CD4-positive, alpha-beta T cell treated with Interleukin-2 at 100 ng/mL for 4 hours (primary cell): Measurements from ENCODE around the gene SERTAD1.
A peak's percentile ranks its signal among the peaks of the same experiment; 100 is the strongest.
"Not testable (repeated sequence)": the region's sequence is repeated elsewhere in the genome, so short reads cannot be mapped to it uniquely, and the experiment has no call there.

Experiments used
- DNase-seq: peaks from one replicate; pipeline ENCODE4 v3.0.0-alpha.2; 2020; ENCODE audit warnings: low spot score

SERTAD1 gene

DNA sequence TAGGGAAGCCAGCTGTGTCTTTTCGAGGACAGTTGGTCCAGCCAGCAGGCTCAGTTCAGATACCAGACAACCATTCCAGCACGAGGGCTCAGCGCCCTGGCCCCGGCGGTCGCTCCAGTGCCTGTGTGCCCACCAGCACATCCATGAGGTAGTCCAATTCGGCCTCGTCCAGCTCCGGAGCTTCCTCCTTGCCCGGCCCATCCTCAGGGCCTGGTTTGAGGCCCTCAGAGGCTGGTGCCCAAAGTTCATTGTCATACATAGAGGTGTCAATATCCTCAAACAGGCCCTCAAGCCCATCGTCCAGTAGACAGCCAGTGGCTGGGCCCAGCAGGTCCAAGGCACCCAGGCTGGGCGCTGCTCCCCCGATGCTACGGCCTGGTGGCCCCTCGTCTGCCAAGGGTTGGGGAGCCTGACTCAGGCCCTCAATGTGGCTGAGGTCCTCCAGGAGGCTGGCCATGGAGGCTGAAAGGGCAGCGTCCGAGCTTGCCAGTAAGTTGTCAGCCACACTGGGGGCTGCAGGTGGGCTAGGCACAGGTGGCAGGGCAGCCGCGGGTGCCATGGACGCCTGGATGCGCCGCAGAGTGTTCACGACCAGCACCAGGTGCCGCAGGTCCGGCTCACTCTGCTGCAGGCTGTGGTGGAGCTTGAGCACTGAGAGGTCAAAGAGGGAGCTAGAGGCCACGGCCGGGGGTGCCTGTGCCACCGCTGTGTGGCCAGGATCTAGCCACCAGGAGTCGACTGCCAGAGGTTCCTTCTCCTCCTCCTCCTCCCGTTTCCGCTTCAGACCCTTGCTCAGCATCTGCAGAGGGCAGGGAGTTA is 2.8 kb downstream of the SERTAD1 start:
- DNase-seq, result no peak

DNA sequence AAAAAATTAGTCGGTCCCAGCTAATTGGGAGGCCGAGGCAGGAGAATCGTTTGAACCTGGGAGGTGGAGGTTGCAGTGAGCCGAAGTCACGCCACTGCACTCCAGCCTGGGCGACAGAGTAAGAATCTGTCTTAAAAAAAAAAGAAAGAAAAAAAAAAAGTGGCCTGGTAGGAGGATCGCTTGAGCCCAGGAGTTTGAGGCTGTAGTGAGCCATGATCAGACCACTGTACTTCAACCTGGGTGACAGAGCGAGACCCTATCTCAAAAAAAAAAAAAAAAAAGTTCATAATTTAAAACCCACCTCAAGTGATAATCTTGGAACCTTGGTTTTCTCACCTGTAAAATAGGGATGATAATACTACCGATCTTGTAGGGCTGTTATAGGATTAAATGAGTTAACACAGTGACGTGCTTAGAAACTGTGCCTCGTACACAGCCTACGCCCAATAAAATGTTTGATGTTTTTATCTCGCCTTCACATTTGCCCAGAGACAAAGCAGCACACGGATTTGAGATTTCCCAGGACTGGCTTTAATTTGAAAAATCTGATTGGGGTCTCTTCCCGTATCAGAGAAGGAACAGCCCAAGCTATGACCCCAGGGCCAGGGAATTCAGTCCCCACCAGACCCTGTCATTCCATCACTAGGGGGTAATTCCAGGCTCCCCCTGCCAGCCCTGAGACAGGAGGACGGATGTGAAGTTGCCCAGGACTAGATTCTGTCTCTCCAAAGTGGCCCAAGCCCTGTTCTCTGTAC is 3.6 kb downstream of the SERTAD1 start:
- no peak for DNase-seq

DNA sequence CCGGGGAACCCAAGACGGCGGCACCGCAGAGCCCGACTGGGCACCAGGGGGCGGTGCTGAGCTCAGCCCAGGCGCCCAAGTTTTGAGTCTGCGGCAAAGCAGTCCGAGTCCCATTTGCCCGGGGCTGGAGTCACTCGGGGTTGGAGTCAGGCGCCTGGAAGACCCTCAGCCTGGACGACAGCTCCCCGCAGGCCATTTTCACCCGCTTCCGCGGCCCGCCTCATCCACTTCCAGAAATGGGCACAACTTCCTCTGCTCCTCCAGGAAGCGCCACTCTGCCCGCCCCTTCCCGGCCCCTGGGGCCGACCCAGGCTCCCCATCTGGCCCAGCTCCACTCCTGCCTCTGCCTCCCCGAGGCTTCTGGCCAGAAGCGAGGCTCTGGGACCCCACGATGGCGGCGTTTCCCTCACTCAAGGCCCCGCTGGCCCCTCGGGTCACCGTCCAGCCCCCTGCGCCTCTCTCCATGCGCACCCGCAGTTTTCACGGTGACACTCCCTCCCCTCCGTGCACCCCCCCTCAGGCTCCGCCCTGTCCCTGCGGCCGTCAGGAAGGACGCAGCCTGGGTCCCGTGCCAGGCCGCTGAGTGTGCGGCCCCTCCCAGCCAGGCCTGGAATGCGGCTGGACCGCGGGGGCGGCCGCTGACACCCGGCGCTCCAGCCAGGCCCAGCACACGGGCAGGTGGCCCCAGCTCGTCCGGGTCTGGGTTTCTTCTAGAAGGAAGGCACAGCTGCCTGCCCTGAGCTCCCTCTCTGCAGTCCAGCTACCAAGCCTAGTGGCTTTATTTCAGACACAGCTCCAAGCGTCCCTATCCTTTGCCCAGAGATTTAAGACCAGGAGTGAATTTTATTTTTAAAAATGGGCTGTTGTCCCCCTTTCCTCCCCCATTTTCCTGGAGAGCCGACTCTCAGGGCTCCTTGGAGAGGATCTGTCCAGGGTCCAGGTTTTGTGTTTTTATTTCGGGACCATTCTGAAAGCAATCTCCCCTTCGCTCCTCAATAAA is 4.7 kb downstream of the SERTAD1 start:
- DNase-seq, result peak; percentile 74

- DNase-seq, result no peak
These were observed 5.4 kb downstream of the SERTAD1 start for GRCh38 chr19:40420451-40420765.

GRCh38 chr19:40419780-40420179 is 6.0 kb downstream of the SERTAD1 start:
- no peak for DNase-seq

- DNase-seq, result no peak
These were observed 6.7 kb downstream of the SERTAD1 start for GRCh38 chr19:40419066-40419612.

DNA sequence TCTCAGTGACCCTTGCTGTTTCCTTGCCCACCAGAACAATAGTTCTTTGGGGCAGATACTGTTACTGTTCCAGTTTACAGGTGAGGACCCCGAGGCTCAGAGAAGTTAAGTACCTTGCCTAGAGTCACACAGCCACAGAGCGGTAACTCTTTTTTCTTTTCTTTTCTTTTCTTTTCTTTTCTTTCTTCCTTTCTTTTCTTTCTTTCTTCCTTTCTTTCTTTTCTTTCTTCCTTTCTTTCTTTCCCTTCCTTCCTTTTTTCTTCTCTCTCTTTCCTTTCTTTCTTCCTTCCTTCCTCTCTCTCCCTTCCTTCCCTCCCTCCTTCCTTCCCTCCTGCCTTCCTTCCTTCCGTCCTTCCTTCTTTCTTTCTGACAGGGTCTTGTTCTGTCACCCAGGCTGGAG is 7.8 kb downstream of the SERTAD1 start:
- no peak for DNase-seq

DNA sequence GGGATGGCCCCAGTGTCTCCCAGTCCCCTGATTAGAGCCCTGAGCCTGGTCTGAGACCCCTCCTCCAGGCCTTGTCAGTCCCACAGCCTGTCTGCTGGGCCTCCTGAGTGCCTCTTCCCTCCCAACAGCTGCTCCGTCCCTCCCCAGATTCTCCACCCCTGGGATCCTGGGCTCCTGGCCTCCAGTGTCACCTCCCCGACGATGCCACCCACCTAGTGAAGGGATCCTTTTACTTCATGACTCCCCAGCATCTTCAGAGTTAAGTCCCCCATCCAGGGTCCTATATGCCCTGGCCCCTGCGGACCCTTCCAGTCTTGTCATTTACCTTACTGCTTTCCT is 8.2 kb downstream of the SERTAD1 start:
- no peak for DNase-seq

- DNase-seq, result no peak
These were observed 8.7 kb downstream of the SERTAD1 start for GRCh38 chr19:40416918-40417642.

GRCh38 chr19:40415768-40416167 is 10.0 kb downstream of the SERTAD1 start:
- no peak for DNase-seq

- DNase-seq, result no peak
These were observed 11.0 kb downstream of the SERTAD1 start for GRCh38 chr19:40414542-40415535.

- DNase-seq, result no peak
These were observed 12.4 kb downstream of the SERTAD1 start, which contains the start of gene PRX for GRCh38 chr19:40413291-40413845. PRX (minus strand) TSS chr19:40413378; CDS start chr19:40407932, 5,446 bp downstream.

GRCh38 chr19:40412866-40413265 is 12.9 kb downstream of the SERTAD1 start:
- DNase-seq, result no peak

DNA sequence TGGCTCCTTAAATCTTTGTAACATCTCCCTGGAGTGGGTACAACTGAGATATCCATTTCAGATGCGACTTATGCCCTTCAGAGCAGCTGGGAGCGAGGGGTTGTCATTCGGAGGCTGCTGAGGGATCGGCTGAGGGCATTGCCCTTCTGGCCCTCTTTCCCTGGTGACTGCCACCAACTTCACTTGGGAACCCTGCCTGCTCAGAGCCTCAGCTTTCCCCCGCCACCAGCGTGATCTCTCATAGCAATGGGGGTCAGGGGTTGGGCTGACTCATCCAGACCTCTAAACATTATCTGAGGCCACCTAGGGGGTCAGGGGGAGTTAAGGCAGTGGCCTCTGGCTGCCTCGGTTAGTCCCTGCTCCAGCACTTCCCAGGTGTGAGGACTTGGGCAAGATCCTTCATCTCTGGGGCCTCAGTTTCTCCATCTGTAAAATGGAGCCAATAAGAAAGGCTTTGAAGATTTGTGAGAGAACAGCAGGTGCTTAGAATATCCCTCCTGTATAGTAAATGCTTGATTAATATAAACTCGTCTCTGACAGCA is 13.8 kb downstream of the SERTAD1 start:
- no peak for DNase-seq

- no peak for DNase-seq
These were observed 14.5 kb downstream of the SERTAD1 start for GRCh38 chr19:40411125-40411842.

DNA sequence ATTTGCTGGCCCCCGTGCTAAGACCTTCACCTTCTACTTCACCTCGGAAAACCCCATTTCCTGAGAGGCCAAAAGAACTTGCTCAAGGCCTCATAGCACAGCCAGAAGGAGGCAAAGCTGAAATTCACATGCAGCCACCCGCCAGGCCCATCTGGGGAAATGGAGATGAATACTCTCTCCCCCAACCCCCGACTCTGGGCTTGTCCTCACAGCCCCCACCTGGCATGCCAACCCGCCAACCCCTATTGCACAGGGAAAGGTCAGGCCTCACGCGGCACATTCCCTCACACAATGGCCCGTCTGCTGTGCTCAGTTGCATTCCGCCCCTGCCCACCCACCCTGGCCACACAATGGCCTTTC is 15.8 kb downstream of the SERTAD1 start:
- no peak for DNase-seq

- DNase-seq, result not testable (repeated sequence)
These were observed 17.2 kb downstream of the SERTAD1 start for GRCh38 chr19:40408598-40408925.

DNA sequence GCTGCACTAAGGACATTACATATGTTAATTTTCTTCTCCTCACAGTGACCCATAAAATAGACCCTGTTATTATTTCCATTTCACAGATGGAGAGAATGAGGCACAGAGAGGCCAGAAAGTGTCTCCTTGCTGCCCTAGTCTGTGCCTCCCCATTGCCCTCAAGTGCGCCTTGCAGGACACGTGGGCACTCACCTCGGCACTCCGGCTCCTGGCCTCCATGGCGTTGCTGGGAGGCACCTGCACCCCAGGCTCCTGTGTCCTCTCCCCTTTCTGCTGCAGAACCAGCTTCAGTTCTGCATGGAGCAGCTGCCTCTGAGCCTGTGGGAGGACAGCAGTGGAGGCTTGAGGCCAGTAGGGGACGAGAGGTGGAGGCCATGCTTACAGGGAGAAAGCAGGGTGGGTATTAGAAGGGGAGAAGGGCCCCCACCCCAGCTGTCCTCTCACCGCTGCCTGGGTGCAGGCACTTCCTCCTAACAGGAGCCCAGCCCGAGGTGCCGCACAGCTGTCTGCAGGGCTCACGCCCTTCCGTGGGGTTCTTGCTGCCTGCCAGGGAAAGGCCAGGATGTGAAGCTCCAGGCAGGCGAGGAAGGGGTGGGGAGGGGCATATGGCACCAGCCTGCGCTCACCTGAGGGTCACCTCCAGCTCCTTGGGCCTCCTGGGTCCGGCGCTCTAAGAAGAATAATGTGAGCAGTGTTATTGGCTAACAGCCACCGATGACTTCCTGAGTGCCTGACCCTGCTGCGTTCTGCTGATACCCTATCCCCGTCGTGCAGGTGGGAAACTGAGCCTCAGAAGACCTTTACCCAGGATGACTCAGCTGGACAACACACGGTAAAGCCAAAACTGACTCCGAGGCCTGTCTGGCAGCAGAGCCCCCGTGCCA is 17.8 kb downstream of the SERTAD1 start:
- DNase-seq, result no peak
